GM18505 (cell line): Measurements from ENCODE around the gene EIPR1.

Experiments used
- ATAC-seq: cut with Tn5 transposase; IDR thresholded peaks from one replicate; pipeline ENCODE4 v1.9.1; 2021; ENCODE audit not compliant: unreplicated experiment
- POLR2A ChIP-seq: IDR thresholded peaks from 4 replicates; pipeline ENCODE4 v1.6.1; 2011; ENCODE audit warnings: borderline replicate concordance; ENCODE audit not compliant: insufficient read depth, insufficient read length; ENCODE audit errors: extremely low read depth

The EIPR1 gene

GRCh38 chr2:3377612-3378432, at the start of gene EIPR1:
Gene EIPR1 (minus strand): TSS chr2:3377818. CDS start chr2:3377689, 129 bp downstream.
- peak; percentile 80 for ATAC-seq
- peak; percentile 87 for TF ChIP-seq POLR2A

GRCh38 chr2:3427272-3427671, 49.7 kb upstream of the EIPR1 start:
- no peak for TF ChIP-seq POLR2A
- peak; percentile 90 for ATAC-seq

- no peak for ATAC-seq
These were observed 49.0 kb upstream of the EIPR1 start for GRCh38 chr2:3426615-3427014.

DNA sequence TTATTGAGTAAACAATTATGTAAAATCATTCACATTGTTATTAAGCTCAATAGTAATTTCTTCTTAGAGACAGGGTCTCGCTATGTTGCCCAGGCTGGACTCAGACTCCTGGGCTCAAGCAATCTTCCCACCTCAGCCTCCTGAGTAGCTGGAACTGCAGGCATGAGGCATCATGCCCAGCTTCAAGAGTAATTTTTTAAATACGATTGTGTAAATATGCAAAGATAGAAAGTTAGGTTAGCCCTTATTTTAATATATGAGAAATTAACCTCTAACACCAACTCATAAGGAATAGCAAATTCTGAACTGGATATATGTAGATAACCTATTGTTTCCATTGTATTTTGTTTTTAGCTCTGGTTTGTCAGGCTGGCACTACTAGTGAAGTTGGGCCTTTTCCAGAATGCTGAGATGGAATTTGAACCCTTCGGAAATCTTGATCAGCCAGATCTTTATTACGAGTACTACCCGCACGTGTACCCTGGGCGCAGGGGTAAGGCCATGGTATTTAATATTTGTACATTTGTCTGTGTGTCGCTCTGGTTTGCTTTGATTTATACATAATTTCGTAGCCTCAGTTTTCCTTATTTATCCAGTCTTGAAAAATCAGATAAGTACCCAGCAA, 46.7 kb upstream of the EIPR1 start:
- no peak for TF ChIP-seq POLR2A
- ATAC-seq: no peak

More at GRCh38 chr2:3426615-3427014, 49.0 kb upstream of the EIPR1 start:
- TF ChIP-seq POLR2A: no peak

DNA sequence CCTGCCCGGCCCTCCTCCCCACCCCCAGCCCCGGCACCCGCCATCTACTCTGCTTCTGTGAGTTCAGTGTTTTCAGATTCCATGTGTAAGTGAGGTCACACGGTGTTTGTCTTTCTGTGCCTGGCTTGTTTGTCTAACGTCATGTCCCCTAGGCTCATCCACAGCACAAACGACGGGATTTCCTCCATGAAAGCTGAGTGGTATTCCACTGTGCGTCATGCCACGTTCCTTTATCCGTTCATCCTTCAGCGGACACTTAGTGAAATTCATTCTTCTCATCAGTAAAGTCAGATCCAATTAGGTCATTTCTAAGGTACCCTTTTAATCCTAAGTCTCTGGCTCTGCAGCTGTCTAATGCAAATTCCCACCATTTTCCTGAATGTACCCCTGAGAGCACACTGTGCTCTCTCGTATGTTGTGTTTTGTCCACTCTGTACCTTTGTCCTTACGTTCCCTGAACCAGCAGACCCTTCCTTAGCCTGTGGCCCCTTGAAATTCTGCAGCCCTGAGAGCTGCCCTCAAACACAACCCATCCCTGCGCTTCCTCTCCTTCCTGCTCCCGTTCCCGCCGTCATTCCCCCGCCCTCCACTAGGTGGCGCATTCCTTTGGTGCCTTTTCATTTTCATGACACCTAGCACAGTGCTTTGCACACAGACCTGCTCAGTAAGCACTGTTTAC, 46.0 kb upstream of the EIPR1 start:
- TF ChIP-seq POLR2A: no peak
- ATAC-seq: no peak

- no peak for TF ChIP-seq POLR2A
- no peak for ATAC-seq
These were observed 44.7 kb upstream of the EIPR1 start for GRCh38 chr2:3422161-3422779.

GRCh38 chr2:3421580-3421979, 44.0 kb upstream of the EIPR1 start:
- TF ChIP-seq POLR2A: no peak
- ATAC-seq: no peak

- ATAC-seq: no peak
- TF ChIP-seq POLR2A: no peak
These were observed 43.3 kb upstream of the EIPR1 start for GRCh38 chr2:3420769-3421397.

- TF ChIP-seq POLR2A: no peak
- ATAC-seq: peak; percentile 54
These were observed 42.6 kb upstream of the EIPR1 start for GRCh38 chr2:3420076-3420768.

GRCh38 chr2:3418766-3419404, 41.3 kb upstream of the EIPR1 start:
- ATAC-seq: no peak
- TF ChIP-seq POLR2A: no peak

GRCh38 chr2:3414133-3414860, 36.7 kb upstream of the EIPR1 start:
- no peak for ATAC-seq

More at GRCh38 chr2:3414133-3414860, 36.7 kb upstream of the EIPR1 start:
- TF ChIP-seq POLR2A: no peak
